Stimulated activated CD8-positive, alpha-beta memory T cell treated with anti-CD3 and anti-CD28 coated beads, Interleukin-15, amount 100 ng/mL, for 4 hours (primary cell): ENCODE data around the gene CYP19A1.
"Not testable (repeated sequence)": the region's sequence is repeated elsewhere in the genome, so short reads cannot be mapped to it uniquely, and the experiment has no call there.

Experiments used
- DNase-seq, 2 donors: peaks; one replicate each; pipeline ENCODE4 v3.0.0-alpha.2; 2020; ENCODE audit warnings: low read depth in 2 of 2

CYP19A1 gene

GRCh38 chr15:51298620-51299019, 39.8 kb downstream of the CYP19A1 start:
- no peak for DNase-seq

GRCh38 chr15:51290720-51291119, 47.7 kb downstream of the CYP19A1 start:
- no peak for DNase-seq

GRCh38 chr15:51289290-51289689, 49.1 kb downstream of the CYP19A1 start:
- no peak for DNase-seq

- no peak for DNase-seq
Measured at GRCh38 chr15:51288143-51289065, 50.0 kb downstream of the CYP19A1 start.

GRCh38 chr15:51286816-51287215, 51.6 kb downstream of the CYP19A1 start:
- DNase-seq, result no peak

GRCh38 chr15:51285399-51285798, 53.0 kb downstream of the CYP19A1 start:
- DNase-seq, result no peak

GRCh38 chr15:51284871-51285270, 53.5 kb downstream of the CYP19A1 start:
- DNase-seq, result no peak

GRCh38 chr15:51283026-51283425, 55.4 kb downstream of the CYP19A1 start:
- no peak for DNase-seq

GRCh38 chr15:51282241-51282640, 56.2 kb downstream of the CYP19A1 start:
- DNase-seq, result not testable (repeated sequence)

- DNase-seq, result no peak
Measured at GRCh38 chr15:51281368-51281967, 56.9 kb downstream of the CYP19A1 start.

- DNase-seq, result no peak
Measured at GRCh38 chr15:51280838-51281237, 57.6 kb downstream of the CYP19A1 start.

GRCh38 chr15:51279391-51279790, 59.0 kb downstream of the CYP19A1 start:
- no peak for DNase-seq

- DNase-seq, result no peak
Measured at GRCh38 chr15:51277101-51277500, 61.3 kb downstream of the CYP19A1 start.

- no peak for DNase-seq
Measured at GRCh38 chr15:51274956-51275355, 63.4 kb downstream of the CYP19A1 start.

- no peak for DNase-seq
Measured at GRCh38 chr15:51270706-51271105, 67.7 kb downstream of the CYP19A1 start.

GRCh38 chr15:51269496-51269895, 68.9 kb downstream of the CYP19A1 start:
- DNase-seq, result no peak

GRCh38 chr15:51267703-51268083, 70.7 kb downstream of the CYP19A1 start:
- DNase-seq, result no peak

- no peak for DNase-seq
Measured at GRCh38 chr15:51267051-51267702, 71.2 kb downstream of the CYP19A1 start.

- no peak for DNase-seq
Measured at GRCh38 chr15:51266656-51267050, 71.7 kb downstream of the CYP19A1 start.

GRCh38 chr15:51265037-51265555, 73.3 kb downstream of the CYP19A1 start:
- DNase-seq, result no peak

GRCh38 chr15:51263726-51264125, 74.7 kb downstream of the CYP19A1 start:
- DNase-seq, result no peak

- DNase-seq, result no peak
Measured at GRCh38 chr15:51263116-51263515, 75.3 kb downstream of the CYP19A1 start.
